OCI-LY7 (cell line): ENCODE results near the gene LLPH.

Source experiments
- EZH2phosphoT487 ChIP-seq: fragments of 200-600 bp; sonication (generic); IDR thresholded peaks from 2 replicates; pipeline ENCODE4 v1.6.1; 2018; ENCODE audit warnings: low read depth, borderline replicate concordance, mild to moderate bottlenecking, mixed run types, antibody characterized with exemption, low read length, moderate library complexity, mixed read lengths
- TF ChIP-seq, protein P1 (sequence below): fragments of 200-600 bp; sonication (generic); conservative IDR thresholded peaks from 2 replicates; pipeline ENCODE4 v1.5.1; 2014; ENCODE audit warnings: mild to moderate bottlenecking, antibody characterized with exemption, low read length, moderate library complexity, mixed read lengths

DNA sequence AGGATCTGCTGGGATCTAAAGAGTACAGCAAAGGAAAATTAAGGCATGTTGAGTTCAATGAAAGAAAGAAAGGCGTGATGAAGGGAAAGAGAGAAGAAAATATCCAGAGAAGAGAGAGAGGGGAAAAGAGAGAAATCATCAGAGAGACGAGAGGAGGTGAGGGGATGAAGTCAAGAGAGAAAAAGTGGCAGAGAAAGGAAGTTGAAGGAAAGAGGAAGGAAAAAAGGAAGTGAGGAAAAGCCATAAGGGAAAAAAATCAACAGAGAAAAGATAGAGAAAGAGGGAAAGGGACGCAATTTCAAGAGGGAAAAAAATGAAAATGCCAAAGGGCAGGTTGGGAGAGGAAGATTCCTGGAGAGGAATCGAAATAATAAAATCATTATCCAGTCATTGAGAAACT is 40.4 kb downstream of the LLPH start:
- TF ChIP-seq, protein P1, sequence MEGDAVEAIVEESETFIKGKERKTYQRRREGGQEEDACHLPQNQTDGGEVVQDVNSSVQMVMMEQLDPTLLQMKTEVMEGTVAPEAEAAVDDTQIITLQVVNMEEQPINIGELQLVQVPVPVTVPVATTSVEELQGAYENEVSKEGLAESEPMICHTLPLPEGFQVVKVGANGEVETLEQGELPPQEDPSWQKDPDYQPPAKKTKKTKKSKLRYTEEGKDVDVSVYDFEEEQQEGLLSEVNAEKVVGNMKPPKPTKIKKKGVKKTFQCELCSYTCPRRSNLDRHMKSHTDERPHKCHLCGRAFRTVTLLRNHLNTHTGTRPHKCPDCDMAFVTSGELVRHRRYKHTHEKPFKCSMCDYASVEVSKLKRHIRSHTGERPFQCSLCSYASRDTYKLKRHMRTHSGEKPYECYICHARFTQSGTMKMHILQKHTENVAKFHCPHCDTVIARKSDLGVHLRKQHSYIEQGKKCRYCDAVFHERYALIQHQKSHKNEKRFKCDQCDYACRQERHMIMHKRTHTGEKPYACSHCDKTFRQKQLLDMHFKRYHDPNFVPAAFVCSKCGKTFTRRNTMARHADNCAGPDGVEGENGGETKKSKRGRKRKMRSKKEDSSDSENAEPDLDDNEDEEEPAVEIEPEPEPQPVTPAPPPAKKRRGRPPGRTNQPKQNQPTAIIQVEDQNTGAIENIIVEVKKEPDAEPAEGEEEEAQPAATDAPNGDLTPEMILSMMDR, result no peak
- no peak for TF ChIP-seq EZH2phosphoT487
